ENCODE data around the gene ROR1.

GRCh38 chr1:63824451-63824850 lies 50.6 kb downstream of the ROR1 start:
- TF ChIP-seq EZH2 (IDR thresholded peaks at IDR 0.05) (no peak), CTCF (IDR thresholded peaks at IDR 0.05) (no peak), EZH2phosphoT487 (IDR thresholded peaks at IDR 0.05) (no peak)

All from neural progenitor cell (in vitro differentiated cells).